HG03095 (cell line): ENCODE data around the gene TBC1D4.
A peak's percentile ranks its signal among the peaks of the same experiment; 100 is the strongest.

Experiments used
- ATAC-seq: cut with Tn5 transposase; IDR thresholded peaks from one replicate; pipeline ENCODE4 v1.9.1; 2021; ENCODE audit warnings: moderate library complexity; ENCODE audit not compliant: unreplicated experiment

The TBC1D4 gene

GRCh38 chr13:75489502-75490263 lies 7.7 kb upstream of the TBC1D4 start:
- ATAC-seq, result peak; percentile 65

GRCh38 chr13:75486146-75487062 lies 4.4 kb upstream of the TBC1D4 start:
- ATAC-seq, result no peak

DNA sequence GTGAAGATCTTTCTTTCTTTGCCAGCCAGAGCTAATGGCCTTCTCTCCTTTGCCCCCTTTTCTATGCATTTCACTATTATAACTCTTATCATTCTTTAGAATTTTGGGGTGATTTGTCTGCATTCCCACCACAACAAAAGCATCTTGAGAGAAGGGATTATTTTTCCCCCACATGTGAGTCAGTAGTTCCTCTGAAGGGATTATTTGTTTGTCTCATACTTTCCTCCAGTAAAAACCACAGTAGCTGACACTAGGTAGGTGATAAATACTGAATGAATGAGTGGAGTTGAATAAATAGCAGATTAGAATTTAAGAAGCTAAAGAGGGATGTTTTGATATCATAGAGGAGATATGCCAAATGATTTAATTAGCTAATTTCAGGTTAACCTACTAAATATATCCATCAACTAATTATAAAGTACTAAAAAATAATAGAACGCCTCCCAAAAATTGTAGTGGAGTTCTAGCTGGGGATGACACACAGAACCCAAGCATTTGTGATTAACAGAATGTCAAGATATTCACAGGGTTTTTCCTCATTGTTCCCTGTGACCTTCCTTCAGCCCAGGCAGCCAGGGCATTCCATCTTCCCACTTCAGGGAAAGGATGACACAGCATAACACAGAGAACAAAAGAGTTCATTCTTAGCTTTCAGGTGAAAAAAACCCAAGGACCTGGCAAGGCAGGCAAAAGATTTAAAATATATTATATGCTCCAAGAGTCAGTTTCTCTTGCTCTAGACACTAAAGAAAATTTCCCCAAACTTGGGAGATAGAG lies 3.5 kb upstream of the TBC1D4 start:
- ATAC-seq, result no peak

DNA sequence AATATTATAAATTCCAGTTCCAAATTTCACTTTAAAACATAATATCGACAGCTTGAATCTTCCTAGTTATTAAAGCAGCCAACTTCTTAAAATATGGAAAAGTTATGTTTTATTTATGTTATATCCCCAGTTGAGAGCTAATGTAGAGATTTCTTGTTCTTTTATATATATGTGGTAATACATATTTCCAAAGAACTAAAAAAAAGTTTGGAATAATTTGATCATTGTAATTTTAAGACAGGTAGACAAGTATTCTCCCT lies 781 bp upstream of the TBC1D4 start:
- ATAC-seq, result no peak

DNA sequence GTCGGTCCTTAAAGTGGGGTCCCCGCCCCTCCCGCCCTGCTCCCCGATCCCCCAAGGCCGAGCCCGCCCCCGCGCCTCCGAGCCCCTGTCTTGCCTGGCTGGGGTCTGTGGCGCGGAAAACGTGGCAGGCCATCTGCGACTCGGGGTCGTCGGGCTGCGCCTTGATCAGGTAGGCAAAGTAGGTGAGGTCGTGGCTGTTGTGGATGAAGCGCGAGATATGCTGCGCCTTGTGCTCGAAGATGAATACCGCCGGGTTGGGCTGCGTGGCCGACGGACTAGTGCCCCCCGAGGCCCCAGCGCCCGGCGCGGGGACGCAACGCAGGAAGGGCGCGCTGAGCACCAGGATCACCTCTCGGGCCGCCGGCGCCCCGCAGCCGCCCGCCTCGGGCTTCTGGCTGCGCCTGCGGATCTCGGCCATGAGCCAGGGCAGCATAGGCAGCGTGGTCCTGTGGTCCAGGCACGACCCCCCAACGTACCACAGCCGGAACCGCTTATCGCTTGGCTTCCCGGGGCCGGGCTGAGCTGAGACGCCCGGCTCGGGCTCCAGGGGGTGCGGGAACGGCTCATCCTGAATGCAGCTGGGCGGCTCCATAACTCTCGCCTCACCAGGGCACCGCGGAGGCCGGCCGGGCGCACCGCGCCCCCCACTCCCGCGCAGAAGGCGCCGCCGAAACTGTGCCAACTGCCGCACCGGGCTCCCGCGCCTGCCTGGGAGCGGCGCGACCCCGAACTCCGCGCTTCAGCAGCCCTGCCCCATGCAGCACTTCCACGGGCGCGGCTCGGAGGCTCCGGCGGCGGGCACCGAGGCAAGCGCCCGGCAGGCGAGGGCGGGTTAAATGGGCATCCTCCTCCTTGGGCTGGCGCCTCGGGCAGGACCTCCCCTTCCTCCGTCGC lies 546 bp downstream of the TBC1D4 start:
- peak; percentile 22 for ATAC-seq

GRCh38 chr13:75480671-75481175 lies 1.2 kb downstream of the TBC1D4 start:
- ATAC-seq, result no peak

GRCh38 chr13:75479102-75479740 lies 2.7 kb downstream of the TBC1D4 start:
- no peak for ATAC-seq

GRCh38 chr13:75478659-75479058 lies 3.3 kb downstream of the TBC1D4 start:
- no peak for ATAC-seq

DNA sequence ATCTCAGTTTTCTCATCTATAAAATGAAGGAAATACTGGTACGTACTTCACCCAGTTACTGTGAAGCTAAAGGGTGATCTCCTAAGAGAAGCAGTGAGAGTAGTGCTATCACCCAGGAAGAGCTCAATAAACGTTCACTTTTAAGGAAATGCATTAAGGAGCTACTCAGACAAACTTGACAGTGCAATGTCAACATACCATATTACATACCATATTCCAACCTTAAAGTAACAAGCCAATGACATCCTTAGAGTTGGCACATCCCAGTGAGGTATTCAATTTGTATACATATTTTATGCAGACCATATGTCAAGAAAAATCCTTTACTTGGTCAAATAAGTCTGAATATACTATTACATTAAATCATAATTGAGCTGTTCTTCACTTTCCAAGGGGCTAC lies 7.0 kb downstream of the TBC1D4 start:
- ATAC-seq, result no peak

DNA sequence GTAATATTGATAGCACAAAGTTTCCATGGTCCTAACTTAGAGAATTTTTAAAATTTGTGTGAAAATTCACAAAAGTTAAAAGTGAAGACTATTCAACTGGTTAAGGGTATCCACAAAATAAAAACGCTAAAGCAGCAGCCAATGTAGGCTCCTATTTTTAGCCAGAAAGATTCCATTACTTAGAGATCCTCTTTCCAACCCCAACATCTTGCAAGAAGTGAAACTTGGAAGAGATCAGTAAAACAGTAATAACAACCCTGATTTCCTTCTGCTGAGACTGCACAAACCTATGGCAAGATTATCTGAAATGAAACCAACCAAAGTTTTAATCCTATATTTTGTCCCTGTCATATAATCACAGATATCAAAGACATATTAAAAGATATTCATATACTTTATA lies 8.5 kb downstream of the TBC1D4 start:
- ATAC-seq, result no peak

DNA sequence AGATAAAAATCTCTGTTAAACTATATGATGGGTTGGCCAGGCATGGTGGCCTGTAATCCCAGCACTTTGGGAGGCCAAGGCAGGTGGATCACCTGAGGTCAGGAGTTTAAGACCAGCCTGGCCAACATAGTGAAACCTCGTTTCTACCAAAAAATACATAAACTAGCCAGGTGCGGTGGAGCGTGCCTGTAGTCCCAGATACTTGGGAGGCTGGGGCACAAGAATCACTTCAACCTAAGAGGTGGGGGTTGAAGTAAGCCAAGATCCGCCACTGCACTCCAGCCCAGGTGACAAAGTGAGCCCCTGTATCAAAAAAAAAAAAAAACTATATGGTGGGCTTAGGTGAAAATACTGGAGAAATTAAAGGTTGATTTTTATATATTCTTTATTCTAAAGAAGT lies 11.3 kb downstream of the TBC1D4 start:
- ATAC-seq, result no peak

DNA sequence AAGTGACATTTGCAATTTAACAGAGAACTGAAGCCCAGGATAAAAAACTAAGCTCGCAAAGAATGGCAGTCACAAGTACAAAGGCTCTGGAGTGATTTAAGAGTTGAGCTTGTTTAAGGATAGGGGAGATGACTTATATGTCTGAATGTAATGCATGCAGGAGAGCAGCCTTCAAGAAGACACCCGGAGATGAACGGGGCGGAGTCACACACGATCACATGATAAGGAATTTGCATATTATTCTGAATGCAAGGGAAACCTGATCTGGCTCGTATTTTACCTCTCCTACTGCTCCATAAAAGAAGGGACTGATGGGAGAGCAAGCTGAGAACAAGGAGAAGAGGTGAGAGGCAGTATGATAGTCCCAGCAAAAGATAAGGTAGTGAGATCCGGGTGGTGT lies 12.9 kb downstream of the TBC1D4 start:
- no peak for ATAC-seq

DNA sequence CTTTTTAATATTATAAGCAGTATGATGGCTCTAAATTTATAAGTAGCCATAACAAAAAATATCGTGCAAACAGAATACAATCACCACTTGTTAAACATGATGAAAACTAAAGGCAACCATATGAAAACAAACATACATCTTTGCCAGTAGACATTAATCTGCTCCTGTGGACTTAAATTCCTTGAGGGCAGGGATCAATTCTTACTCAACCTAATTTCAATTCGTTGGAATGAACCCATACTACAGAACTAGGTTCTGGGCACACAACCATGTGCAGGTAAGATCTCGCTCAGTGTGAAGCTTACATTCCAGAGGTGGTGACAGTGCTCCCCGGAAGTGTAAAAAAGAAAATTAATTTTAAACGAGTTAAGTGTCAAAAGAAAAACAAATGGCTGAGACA lies 13.4 kb downstream of the TBC1D4 start:
- no peak for ATAC-seq

DNA sequence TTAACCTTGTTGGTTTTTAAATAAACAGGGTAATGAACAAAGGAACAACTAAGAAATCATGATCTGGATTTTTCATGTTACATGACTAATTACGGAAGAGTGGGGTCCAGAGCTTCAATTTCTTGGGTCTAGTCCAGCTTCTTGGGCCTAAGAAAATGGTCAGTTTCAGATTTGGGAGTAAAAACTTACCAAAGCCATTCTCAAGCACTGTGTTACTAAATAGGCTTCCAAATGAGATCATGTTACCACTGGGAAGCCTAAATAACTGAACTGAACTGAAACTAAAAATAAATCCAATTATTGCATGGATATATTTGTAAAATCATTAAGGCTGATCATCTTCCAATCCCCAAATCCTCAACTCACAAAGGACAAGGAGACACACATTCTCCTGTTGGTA lies 13.9 kb downstream of the TBC1D4 start:
- ATAC-seq, result no peak

GRCh38 chr13:75467040-75467728 lies 14.8 kb downstream of the TBC1D4 start:
- ATAC-seq, result no peak

DNA sequence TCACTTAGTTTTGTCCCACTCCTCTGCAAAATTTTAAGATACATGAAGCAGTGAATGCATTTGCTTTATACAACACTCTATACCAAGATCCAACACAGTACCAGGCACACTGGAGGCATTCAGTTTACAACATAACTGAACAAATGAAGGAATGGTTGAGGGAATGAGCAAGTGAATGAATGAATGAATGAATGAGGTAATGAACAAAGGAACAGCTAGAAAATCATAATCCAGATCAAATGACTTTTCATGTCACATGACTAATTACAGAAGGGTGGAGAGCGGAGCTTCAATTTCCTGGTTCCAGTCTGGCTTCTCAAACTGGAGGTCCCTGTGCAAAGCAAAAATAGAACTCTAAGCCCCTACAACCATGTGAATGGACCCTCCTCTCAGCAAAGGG lies 16.7 kb downstream of the TBC1D4 start:
- ATAC-seq, result no peak

- ATAC-seq, result no peak
Measured at GRCh38 chr13:75461314-75461713, 20.7 kb downstream of the TBC1D4 start.

DNA sequence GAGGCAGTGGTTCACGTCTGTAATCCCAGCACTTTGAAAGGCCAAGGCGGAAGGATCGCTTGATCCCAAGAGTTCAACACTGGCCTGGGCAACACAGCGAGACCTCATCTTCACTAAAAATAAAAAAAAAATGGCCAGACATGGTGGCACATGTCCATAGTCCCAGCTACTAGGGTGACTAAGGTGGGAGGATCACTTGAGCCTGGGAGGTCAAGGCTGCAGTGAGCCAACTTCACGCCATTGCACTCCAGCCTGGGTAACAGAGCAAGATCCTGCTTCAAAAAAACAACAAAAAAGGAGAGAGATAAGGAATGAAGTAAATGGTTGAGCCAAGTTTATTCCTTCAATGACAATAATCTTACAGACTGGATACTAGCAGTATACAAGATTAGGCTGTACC lies 21.3 kb downstream of the TBC1D4 start:
- no peak for ATAC-seq

GRCh38 chr13:75458696-75459422 lies 23.1 kb downstream of the TBC1D4 start:
- ATAC-seq, result peak; percentile 100
